ENCODE measurements around the gene PPHLN1.

Gene PPHLN1

GRCh38 chr12:42486407-42486806 lies 160.4 kb downstream of the PPHLN1 start:
- no peak for DNase-seq

DNA sequence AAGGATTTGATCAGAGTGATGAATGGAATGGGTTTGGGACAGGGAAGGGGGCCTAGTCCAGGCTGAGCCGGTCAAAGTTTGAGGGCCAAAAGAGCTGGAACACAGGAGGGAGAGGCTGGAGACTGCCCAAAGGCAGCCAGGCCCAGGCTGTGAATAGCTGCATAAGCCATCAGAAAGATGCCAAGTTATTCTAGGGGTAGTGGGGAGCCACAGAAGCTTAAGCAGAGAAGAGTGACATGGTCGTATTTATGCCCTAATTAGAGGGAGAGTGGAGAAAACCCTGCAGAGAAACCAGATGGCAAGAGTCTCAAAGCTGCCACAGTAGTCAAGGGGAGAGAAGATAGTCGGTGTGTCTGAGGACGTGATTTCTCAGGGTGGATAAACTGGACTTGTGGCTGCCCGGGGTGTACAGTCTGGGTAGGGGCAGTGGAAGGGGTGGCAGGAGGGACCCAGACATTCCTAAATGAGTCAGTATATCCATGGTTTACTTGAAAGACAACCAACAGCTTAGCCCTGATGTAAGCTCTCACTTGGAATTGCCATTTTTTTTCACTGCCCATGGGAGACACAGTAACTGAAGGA lies 164.4 kb downstream of the PPHLN1 start:
- no peak for DNase-seq

Data from right forelimb (tissue), 1 donor.